PFSK-1 (cell line): Measurements from ENCODE around the gene PIGM.

Experiments used
- FOXP2 ChIP-seq: optimal IDR thresholded peaks from 2 replicates; pipeline ENCODE3; 2011; ENCODE audit warnings: borderline replicate concordance, control low read depth, inconsistent platforms; ENCODE audit not compliant: insufficient read depth; ENCODE audit errors: extremely low read length, extremely low read depth
- POLR2AphosphoS5 ChIP-seq: IDR thresholded peaks from 2 replicates; pipeline ENCODE4 v1.6.1; 2012; ENCODE audit warnings: low read depth, mild to moderate bottlenecking, control low read depth, low read length, moderate library complexity
- REST ChIP-seq, 2 experiments: IDR thresholded peaks; 2 replicates each; pipeline versions ENCODE4 v1.6.1 to v1.8.0; 2011 to 2012; ENCODE audit warnings: low read depth in 2 of 2, low read length in 2 of 2, control low read depth in 1 of 2, inconsistent platforms in 1 of 2, mild to moderate bottlenecking in 1 of 2, moderate library complexity in 1 of 2; ENCODE audit not compliant: insufficient read depth in 1 of 2
- SIN3A ChIP-seq: IDR thresholded peaks from 2 replicates; pipeline ENCODE4 v1.6.1; 2012; ENCODE audit warnings: mild to moderate bottlenecking, low read length, moderate library complexity, borderline replicate concordance; ENCODE audit not compliant: insufficient read depth
- TAF1 ChIP-seq: IDR thresholded peaks from 2 replicates; pipeline ENCODE4 v1.6.1; 2012; ENCODE audit warnings: low read length, control low read depth, borderline replicate concordance; ENCODE audit not compliant: insufficient read depth

Gene PIGM

GRCh38 chr1:160028426-160028825 lies 3.4 kb downstream of the PIGM start:
- no peak for TF ChIP-seq SIN3A
- TF ChIP-seq POLR2AphosphoS5 = no peak
- TF ChIP-seq TAF1 = no peak
- TF ChIP-seq FOXP2 = no peak
- TF ChIP-seq REST (IDR thresholded peaks at IDR 0.05; ENCODE audit: insufficient read depth in 1 of 2, low read depth in 2 of 2, low read length in 2 of 2) = no peak

- no peak for TF ChIP-seq FOXP2
- TF ChIP-seq TAF1 = no peak
- no peak for TF ChIP-seq POLR2AphosphoS5
- no peak for TF ChIP-seq SIN3A
Measured at GRCh38 chr1:160025314-160025713, 6.5 kb downstream of the PIGM start.

GRCh38 chr1:160024195-160024905 lies 7.4 kb downstream of the PIGM start:
- TF ChIP-seq TAF1 = no peak
- no peak for TF ChIP-seq SIN3A
- no peak for TF ChIP-seq POLR2AphosphoS5
- TF ChIP-seq REST (IDR thresholded peaks at IDR 0.05; ENCODE audit: insufficient read depth in 1 of 2, low read depth in 2 of 2, low read length in 2 of 2) = no peak
- no peak for TF ChIP-seq FOXP2

GRCh38 chr1:160022330-160023310 lies 9.2 kb downstream of the PIGM start:
- TF ChIP-seq POLR2AphosphoS5 (no peak), REST (IDR thresholded peaks at IDR 0.05; ENCODE audit: insufficient read depth in 1 of 2, low read depth in 2 of 2, low read length in 2 of 2) (no peak), TAF1 (no peak), FOXP2 (no peak), SIN3A (no peak)

- TF ChIP-seq FOXP2 (no peak), REST (IDR thresholded peaks at IDR 0.05; ENCODE audit: insufficient read depth in 1 of 2, low read depth in 2 of 2, low read length in 2 of 2) (no peak), POLR2AphosphoS5 (no peak)
Measured at GRCh38 chr1:160021376-160022074, 10.3 kb downstream of the PIGM start.
